H9 (cell line): Measurements from ENCODE around the gene MYO7B. TPM values are rescaled to one million over a fixed set of nuclear protein-coding genes. Genes with fewer than 3 reads are reported as not detected.

ENCODE experiments used
- DNase-seq: peaks from one replicate; pipeline ENCODE4 v3.0.0-alpha.2; 2017
- H2AFZ ChIP-seq: one replicate; pipeline ENCODE4 v1.6.1; 2013; ENCODE audit warnings: mild to moderate bottlenecking, low read length, control low read depth, moderate library complexity
- H2AK5ac ChIP-seq: 2 replicates; pipeline ENCODE4 v1.6.1; 2013; ENCODE audit warnings: low read length, control low read depth, mixed read lengths; ENCODE audit not compliant: insufficient read length
- H2BK120ac ChIP-seq: one replicate; pipeline ENCODE4 v1.6.1; 2013; ENCODE audit warnings: low read depth, mild to moderate bottlenecking, low read length, control low read depth, inconsistent platforms; ENCODE audit not compliant: poor library complexity, severe bottlenecking
- H2BK12ac ChIP-seq: 2 replicates; pipeline ENCODE4 v1.6.1; 2013; ENCODE audit warnings: low read length, control low read depth, mixed read lengths, low read depth; ENCODE audit not compliant: insufficient read length
- H2BK15ac ChIP-seq: 2 replicates; pipeline ENCODE4 v1.6.1; 2013; ENCODE audit warnings: low read depth, low read length, control low read depth
- H2BK20ac ChIP-seq: one replicate; pipeline ENCODE4 v1.6.1; 2013; ENCODE audit warnings: low read depth, mild to moderate bottlenecking, low read length, control low read depth, inconsistent platforms; ENCODE audit not compliant: poor library complexity, severe bottlenecking
- H2BK5ac ChIP-seq: 2 replicates; pipeline ENCODE4 v1.6.1; 2013; ENCODE audit warnings: low read length, control low read depth, mixed read lengths; ENCODE audit not compliant: insufficient read length
- H3K14ac ChIP-seq: 2 replicates; pipeline ENCODE4 v1.6.1; 2013; ENCODE audit warnings: low read length, control low read depth; ENCODE audit not compliant: insufficient read depth
- H3K18ac ChIP-seq: 2 replicates; pipeline ENCODE4 v1.6.1; 2013; ENCODE audit warnings: low read depth, mild to moderate bottlenecking, mixed read lengths, low read length, control low read depth; ENCODE audit not compliant: insufficient read length
- H3K23ac ChIP-seq: 2 replicates; pipeline ENCODE4 v1.6.1; 2013; ENCODE audit warnings: low read length, control low read depth, mixed read lengths, low read depth; ENCODE audit not compliant: insufficient read length
- H3K23me2 ChIP-seq: 2 replicates; pipeline ENCODE4 v1.6.1; 2013; ENCODE audit warnings: low read depth, mild to moderate bottlenecking, mixed read lengths, low read length, control low read depth; ENCODE audit not compliant: insufficient read length, poor library complexity, severe bottlenecking
- H3K27ac ChIP-seq: 2 replicates; pipeline ENCODE4 v1.5.1; 2013; ENCODE audit warnings: low read length, control low read depth, mixed read lengths, low read depth; ENCODE audit not compliant: insufficient read length
- H3K27me3 ChIP-seq: 2 replicates; pipeline ENCODE4 v1.6.1; 2013; ENCODE audit warnings: low read length, control low read depth, inconsistent platforms; ENCODE audit not compliant: insufficient read depth
- H3K4ac ChIP-seq: 2 replicates; pipeline ENCODE4 v1.6.1; 2013; ENCODE audit warnings: low read depth, mild to moderate bottlenecking, control low read depth, inconsistent platforms, low read length, moderate library complexity
- H3K4me1 ChIP-seq: 2 replicates; pipeline ENCODE4 v1.6.1; 2013; ENCODE audit warnings: low read length, control low read depth, inconsistent platforms; ENCODE audit not compliant: insufficient read depth
- H3K4me2 ChIP-seq: 2 replicates; pipeline ENCODE4 v1.6.1; 2013; ENCODE audit warnings: low read length, control low read depth, mixed read lengths; ENCODE audit not compliant: insufficient read length, insufficient read depth
- H3K56ac ChIP-seq: 2 replicates; pipeline ENCODE4 v1.6.1; 2013; ENCODE audit warnings: low read depth, mild to moderate bottlenecking, mixed read lengths, low read length, control low read depth; ENCODE audit not compliant: insufficient read length
- H3K79me1 ChIP-seq: 2 replicates; pipeline ENCODE4 v1.6.1; 2013; ENCODE audit warnings: low read depth, mild to moderate bottlenecking, moderate library complexity, low read length, control low read depth, inconsistent platforms; ENCODE audit not compliant: insufficient read depth, poor library complexity, severe bottlenecking
- H3K79me2 ChIP-seq: 2 replicates; pipeline ENCODE4 v1.6.1; 2013; ENCODE audit warnings: low read length, control low read depth, inconsistent platforms; ENCODE audit not compliant: insufficient read depth
- H3K9ac ChIP-seq: 2 replicates; pipeline ENCODE4 v1.6.1; 2013; ENCODE audit warnings: low read length, control low read depth, mixed read lengths; ENCODE audit not compliant: insufficient read length; ENCODE audit errors: extremely low read depth
- H3K9me3 ChIP-seq: one replicate; pipeline ENCODE4 v1.6.1; 2013; ENCODE audit warnings: low read depth, low read length, inconsistent platforms; ENCODE audit not compliant: control insufficient read depth
- H3T11ph ChIP-seq: one replicate; pipeline ENCODE4 v1.6.1; 2013; ENCODE audit warnings: mild to moderate bottlenecking, low read length, control low read depth, inconsistent platforms
- H4K20me1 ChIP-seq: one replicate; pipeline ENCODE4 v1.6.1; 2013; ENCODE audit not compliant: control insufficient read depth, insufficient read length, insufficient read depth
- H4K5ac ChIP-seq: 2 replicates; pipeline ENCODE4 v1.6.1; 2013; ENCODE audit warnings: low read depth, mild to moderate bottlenecking, mixed read lengths, low read length, control low read depth; ENCODE audit not compliant: insufficient read length
- H4K8ac ChIP-seq: replicated peaks from 2 replicates; pipeline ENCODE4 v1.6.1; 2013; ENCODE audit warnings: low read length, control low read depth, mixed read lengths, low read depth; ENCODE audit not compliant: insufficient read length
- H4K91ac ChIP-seq: 2 replicates; pipeline ENCODE4 v1.6.1; 2013; ENCODE audit warnings: low read depth, mild to moderate bottlenecking, moderate library complexity, mixed read lengths, low read length, control low read depth; ENCODE audit not compliant: insufficient read length
- H3K27ac Mint-ChIP-seq, 3 experiments: 2 replicates in 2 of 3; 3 replicates in 1 of 3; pipeline ENCODE4 v1.8.0; 2020 to 2021; ENCODE audit warnings: mixed read lengths in 3 of 3, mild to moderate bottlenecking in 1 of 3, moderate library complexity in 1 of 3
- H3K27me3 Mint-ChIP-seq: 2 replicates; pipeline ENCODE4 v1.8.0; 2021; ENCODE audit warnings: low read depth, mild to moderate bottlenecking, moderate library complexity, mixed read lengths
- H3K36me3 Mint-ChIP-seq, 3 experiments: 2 replicates in 2 of 3; 3 replicates in 1 of 3; pipeline ENCODE4 v1.8.0; 2020 to 2021; ENCODE audit warnings: low read depth in 3 of 3, mixed read lengths in 3 of 3; ENCODE audit not compliant: insufficient read depth in 1 of 3
- H3K4me1 Mint-ChIP-seq, 2 experiments: 2 replicates each; pipeline ENCODE4 v1.8.0; 2020; ENCODE audit warnings: mixed read lengths in 2 of 2
- H3K4me3 Mint-ChIP-seq, 2 experiments: 2 replicates in 1 of 2; 3 replicates in 1 of 2; pipeline ENCODE4 v1.8.0; 2020 to 2021; ENCODE audit warnings: mild to moderate bottlenecking in 2 of 2, mixed read lengths in 2 of 2, moderate library complexity in 1 of 2
- H3K9me3 Mint-ChIP-seq, 2 experiments: 2 replicates in 1 of 2; 3 replicates in 1 of 2; pipeline ENCODE4 v1.8.0; 2020; ENCODE audit warnings: mild to moderate bottlenecking in 2 of 2, mixed read lengths in 2 of 2, moderate library complexity in 1 of 2
- CTCF ChIP-seq: fragments of 200-600 bp; sonication (generic); conservative IDR thresholded peaks from 3 replicates; pipeline ENCODE4 v1.8.0; 2021; ENCODE audit warnings: antibody characterized with exemption, mild to moderate bottlenecking
- WGBS: extraction: QIAGEN DNeasy Blood & Tissue Kit; methylation state at CpG from one replicate; pipeline ENCODE4 v1.1.7; 2013; ENCODE audit warnings: missing lambda C conversion rate, low lambda C conversion rate, mixed read lengths; ENCODE audit not compliant: insufficient read length; ENCODE audit errors: extremely low coverage; 5-methylcytosine and 5-hydroxymethylcytosine counted together
- total RNA-seq: library from RNA; stranded (reverse); gene quantifications from 2 replicates; pipeline ENCODE4 v1.2.1, GENCODE V29; 2021

The MYO7B gene
- total RNA-seq, 1 experiment from 2014 or later = not detected

GRCh38 chr2:127656569-127657231 lies 121.2 kb downstream of the MYO7B start:
- Histone ChIP-seq H4K20me1 (no peaks in the 10 kb centered on the region), H4K91ac (no peak overlapping the region), H2BK12ac (no peak overlapping the region), H3K27ac (no peak overlapping the region), H3K79me2 (no peaks in the 10 kb centered on the region), H2BK15ac (no peak overlapping the region), H3K18ac (no peak overlapping the region), H3K9me3 (no peaks in the 10 kb centered on the region), H2AK5ac (no peak overlapping the region), H3K23ac (no peak overlapping the region), H2AFZ (no peak overlapping the region), H3K56ac (no peak overlapping the region), H3K14ac (no peak overlapping the region), H2BK5ac (no peak overlapping the region), H3K4ac (no peak overlapping the region), H4K8ac (no peak overlapping the region), H3T11ph (no peak overlapping the region), H2BK20ac (no peak overlapping the region), H3K27me3 (no peaks in the 10 kb centered on the region), H3K4me2 (no peak overlapping the region), H3K9ac (no peak overlapping the region), H3K4me1 (no peaks in the 10 kb centered on the region), H3K23me2 (no peaks in the 10 kb centered on the region), H2BK120ac (no peak overlapping the region), H3K79me1 (no peaks in the 10 kb centered on the region), H4K5ac (no peak overlapping the region)
- H3K9me3 Mint-ChIP-seq = no peaks in the 10 kb centered on the region
- H3K27me3 Mint-ChIP-seq = peaks cover 6% of the 10 kb centered on the region
- no CpG with 5 or more reads among the region's 15 CpGs for WGBS
- no peak for TF ChIP-seq CTCF
- H3K4me3 Mint-ChIP-seq = no peak overlapping the region
- H3K36me3 Mint-ChIP-seq = peaks cover 0 to 2% (median 0%) of the 10 kb centered on the region in 3 experiments; a peak in 3 of 7 replicates
- no peak for DNase-seq
- H3K4me1 Mint-ChIP-seq = peaks cover 9 to 18% of the 10 kb centered on the region in 2 experiments
- no peak overlapping the region; a peak in 1 of 7 replicates for H3K27ac Mint-ChIP-seq
